GM12875 (cell line): ENCODE data around the gene SHB.

Source experiments
- H3K4me3 ChIP-seq: one replicate; pipeline ENCODE4 v1.5.1; 2011; ENCODE audit warnings: low read depth, low read length, control low read depth
- CTCF ChIP-seq: IDR thresholded peaks from 2 replicates; pipeline ENCODE4 v1.5.1; 2011; ENCODE audit warnings: low read depth, mild to moderate bottlenecking, control low read depth, inconsistent platforms, low read length, moderate library complexity, borderline replicate concordance; ENCODE audit not compliant: insufficient read depth

The SHB gene

GRCh38 chr9:37917801-37918664 lies 151.0 kb downstream of the SHB start:
- H3K4me3 ChIP-seq = no peak overlapping the region
- TF ChIP-seq CTCF = no peak

GRCh38 chr9:37917313-37917731 lies 151.7 kb downstream of the SHB start:
- TF ChIP-seq CTCF = no peak
- no peak overlapping the region for H3K4me3 ChIP-seq

GRCh38 chr9:37916471-37917312 lies 152.3 kb downstream of the SHB start:
- TF ChIP-seq CTCF = no peak
- H3K4me3 ChIP-seq = no peak overlapping the region

- TF ChIP-seq CTCF = no peak
- H3K4me3 ChIP-seq = no peak overlapping the region
These were observed 153.0 kb downstream of the SHB start for GRCh38 chr9:37915911-37916470.

GRCh38 chr9:37914701-37915358 lies 154.2 kb downstream of the SHB start:
- TF ChIP-seq CTCF = no peak
- H3K4me3 ChIP-seq = no peak overlapping the region

- no peak overlapping the region for H3K4me3 ChIP-seq
- no peak for TF ChIP-seq CTCF
These were observed 154.9 kb downstream of the SHB start for GRCh38 chr9:37914154-37914551.
